Ovary (tissue), 9 donors: ENCODE measurements around the gene ABCA1. TPM values are rescaled to one million over a fixed set of nuclear protein-coding genes. Genes with fewer than 3 reads are reported as not detected.
"Not testable (repeated sequence)": the region's sequence is repeated elsewhere in the genome, so short reads cannot be mapped to it uniquely, and the experiment has no call there.

Source experiments
- DNase-seq, 5 donors: peaks; one replicate each; pipeline ENCODE4 v3.0.0-alpha.2; 2019 to 2020
- H3K27ac ChIP-seq, 2 donors: fragments of 200-600 bp; one replicate each; pipeline versions ENCODE4 v1.5.1 to v1.8.0; 2019 to 2022
- H3K27me3 ChIP-seq: fragments of 200-600 bp; one replicate; pipeline ENCODE4 v1.8.0; 2022
- H3K36me3 ChIP-seq: fragments of 200-600 bp; sonication (generic); one replicate; pipeline ENCODE4 v1.5.1; 2019
- H3K4me1 ChIP-seq: one replicate; pipeline ENCODE4 v1.8.1; 2013; ENCODE audit warnings: mild to moderate bottlenecking, moderate library complexity; ENCODE audit not compliant: insufficient read depth
- H3K4me3 ChIP-seq: fragments of 200-600 bp; sonication (generic); one replicate; pipeline ENCODE4 v1.5.1; 2017
- H3K9me3 ChIP-seq, 2 donors: fragments of 200-600 bp in 1 of 2; sonication (generic) in 1 of 2; one replicate each; pipeline versions ENCODE4 v1.5.1 to v1.8.1; 2013 to 2019; ENCODE audit warnings: mild to moderate bottlenecking in 1 of 2, moderate library complexity in 1 of 2
- CTCF ChIP-seq, 3 donors: fragments of 450-650 bp in 2 of 3; fragments of 200-600 bp in 1 of 3; IDR thresholded peaks; one replicate each; pipeline versions ENCODE4 v1.5.1 to v1.8.0; 2016 to 2022; ENCODE audit warnings: antibody characterized with exemption in 3 of 3, mild to moderate bottlenecking in 1 of 3
- EP300 ChIP-seq: sonication (generic); formaldehyde crosslinking; IDR thresholded peaks from one replicate; pipeline ENCODE4 v1.6.1; 2017; ENCODE audit warnings: antibody characterized with exemption
- POLR2A ChIP-seq: fragments of 450-650 bp; IDR thresholded peaks from one replicate; pipeline ENCODE4 v1.6.1; 2017; ENCODE audit warnings: antibody characterized with exemption, mild to moderate bottlenecking, moderate library complexity
- WGBS, 3 donors: extraction: QIAGEN DNeasy Blood & Tissue Kit in 1 of 3; methylation state at CpG; one replicate each; pipeline versions ENCODE4 v1.1.5 to v1.1.7; 2013 to 2017; 5-methylcytosine and 5-hydroxymethylcytosine counted together
- intact Hi-C, 4 donors: fragments of 100-400 bp; cut with DNase I; formaldehyde crosslinking; loops; one replicate each; pipeline versions ENCODE4 v1.11.0 to v1.15.1; 2022 to 2023
- polyA plus RNA-seq, 2 donors: library from polyadenylated mRNA; stranded (reverse); fragments of 200-250 nt in 1 of 2; fragments of 350-450 nt in 1 of 2; fragmentation: Illumina TruSeq in 1 of 2; extraction: RNeasy Lipid Tissue Mini Kit (QIAGEN cat#74804) in 1 of 2; gene quantifications; one replicate each; pipeline ENCODE4 v1.2.3, GENCODE V29; 2013 to 2014
- total RNA-seq, 7 donors: library from RNA; depleted of rRNA in 2 of 7; stranded (reverse); fragments of >200 nt in 2 of 7; fragmentation: NEBNext Ultra II Directional in 3 of 7; extraction: Animal tissue kit (Norgen Biotek cat#: 25700) in 3 of 7; gene quantifications; one replicate each; pipeline versions ENCODE4 v1.1.0 to v1.2.4, GENCODE V29; 2016 to 2023
- donor health status: DM: no; HTN: no; CAD: no; lungs with moderate emphysema.
- donor health status: DM: no; HTN: no; CAD: no.
- donor health status: Bipolar disorder and iron deficiency.
- donor health status: DM: yes; HTN: yes; CAD: no.
- donor health status: DM: no; HTN: no; CAD: no.
- donor health status: DM: yes; HTN: yes; CAD: no.

ABCA1 gene
- total and polyA plus RNA-seq, 9 donors, result 7.4 to 24.5 (median 17.5) TPM

- intact Hi-C loops, result loop anchor here in 1 of 4 donors (10.0 kb wide), 1 partner anchor 49 kb away; no protein-coding TSS in a partner anchor
- Histone ChIP-seq H3K4me3 (no peak overlapping the region), H3K4me1 (no peaks in the 10 kb centered on the region), H3K9me3 (no peaks in the 10 kb centered on the region), H3K27me3 (no peaks in the 10 kb centered on the region), H3K27ac (no peak overlapping the region), H3K36me3 (no peaks in the 10 kb centered on the region)
- DNase-seq, result no peak
- no peak for TF ChIP-seq POLR2A
- no peak for TF ChIP-seq CTCF (IDR thresholded peaks at IDR 0.05)
- TF ChIP-seq EP300, result no peak
- WGBS, 3 donors, result 42 to 76% (median 67%) methylated on average over 3 of the region's 3 CpGs
Measured at GRCh38 chr9:104936291-104936690, 8.3 kb upstream of the ABCA1 start.

- WGBS, 3 donors, result 71 to 77% (median 73%) methylated on average over 7 of the region's 7 CpGs
- not testable (repeated sequence) for H3K4me3 ChIP-seq
Measured at GRCh38 chr9:104935501-104935810, 7.5 kb upstream of the ABCA1 start.

GRCh38 chr9:104934691-104935500 lies 6.9 kb upstream of the ABCA1 start:
- Histone ChIP-seq H3K9me3 (no peaks in the 10 kb centered on the region), H3K4me1 (no peaks in the 10 kb centered on the region), H3K27ac (no peak overlapping the region), H3K36me3 (no peaks in the 10 kb centered on the region), H3K4me3 (no peak overlapping the region), H3K27me3 (no peaks in the 10 kb centered on the region)
- intact Hi-C loops, result loop anchor here in 2 of 4 donors (5.0 to 10.0 kb wide), 2 partner anchors 32 to 50 kb away; no protein-coding TSS in a partner anchor
- TF ChIP-seq EP300 (no peak), POLR2A (no peak), CTCF (IDR thresholded peaks at IDR 0.05) (no peak)
- WGBS, 3 donors, result 57 to 68% (median 66%) methylated on average over 2 of the region's 2 CpGs
- DNase-seq, result no peak

More at GRCh38 chr9:104935501-104935810, 7.5 kb upstream of the ABCA1 start:
- H3K36me3 ChIP-seq, H3K4me1 ChIP-seq, H3K27me3 ChIP-seq, DNase-seq, H3K27ac ChIP-seq, H3K9me3 ChIP-seq: not testable (repeated sequence)
- intact Hi-C loops, result loop anchor here in 1 of 4 donors (10.0 kb wide), 1 partner anchor 49 kb away; no protein-coding TSS in a partner anchor

- WGBS, 3 donors, result 96 to 100% (median 100%) methylated on average over 2 of the region's 2 CpGs
- H3K9me3 ChIP-seq, H3K4me1 ChIP-seq, H3K27ac ChIP-seq, DNase-seq, H3K27me3 ChIP-seq, H3K4me3 ChIP-seq, H3K36me3 ChIP-seq: not testable (repeated sequence)
- intact Hi-C loops, result loop anchor here in 2 of 4 donors (5.0 to 10.0 kb wide), 2 partner anchors 34 to 52 kb away; no protein-coding TSS in a partner anchor
Measured at GRCh38 chr9:104933091-104933490, 5.1 kb upstream of the ABCA1 start.

GRCh38 chr9:104931256-104931655 lies 3.3 kb upstream of the ABCA1 start:
- intact Hi-C loops, result loop anchor here in 2 of 4 donors (5.0 to 10.0 kb wide), 2 partner anchors 36 to 54 kb away; no protein-coding TSS in a partner anchor
- Histone ChIP-seq H3K4me3 (no peak overlapping the region), H3K9me3 (no peaks in the 10 kb centered on the region), H3K36me3 (no peaks in the 10 kb centered on the region), H3K27ac (no peak overlapping the region), H3K4me1 (no peaks in the 10 kb centered on the region), H3K27me3 (no peaks in the 10 kb centered on the region)
- 74 to 92% (median 82%) methylated on average over 4 of the region's 4 CpGs for WGBS, 3 donors
- no peak for DNase-seq
- TF ChIP-seq POLR2A (no peak), EP300 (no peak), CTCF (IDR thresholded peaks at IDR 0.05) (no peak)
